HG03039 (cell line): ENCODE results near the gene PLEKHH2.
A peak's percentile ranks its signal among the peaks of the same experiment; 100 is the strongest.
"Not testable (repeated sequence)": the region's sequence is repeated elsewhere in the genome, so short reads cannot be mapped to it uniquely, and the experiment has no call there.

Source experiments
- ATAC-seq: cut with Tn5 transposase; IDR thresholded peaks from one replicate; pipeline ENCODE4 v1.9.1; 2021; ENCODE audit warnings: mild to moderate bottlenecking, moderate library complexity; ENCODE audit not compliant: unreplicated experiment

Gene PLEKHH2

GRCh38 chr2:43637030-43637803 is at the start of gene PLEKHH2:
Gene PLEKHH2 (plus strand): TSS chr2:43637260. CDS start chr2:43644674, 7,414 bp downstream.
- peak; percentile 100 for ATAC-seq

DNA sequence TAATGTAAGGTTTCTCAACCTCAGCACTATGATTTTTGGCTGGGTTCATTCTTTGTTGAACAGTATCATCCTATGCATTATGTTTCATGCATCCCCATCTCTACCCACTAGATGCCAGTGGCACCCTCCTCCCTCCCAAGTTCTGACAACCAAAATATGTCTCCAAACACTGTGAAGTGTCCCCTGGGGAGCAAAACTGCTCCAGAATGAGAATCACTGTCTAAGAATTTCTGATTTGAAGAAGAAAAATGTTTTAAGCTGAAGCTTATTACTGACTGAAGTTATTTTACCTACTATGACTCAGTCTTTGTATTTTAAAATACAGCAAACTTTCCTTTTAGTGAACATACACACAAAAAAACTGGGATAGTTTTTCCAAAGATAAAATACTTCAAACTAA is 44.6 kb upstream of the PLEKHH2 start:
- no peak for ATAC-seq

DNA sequence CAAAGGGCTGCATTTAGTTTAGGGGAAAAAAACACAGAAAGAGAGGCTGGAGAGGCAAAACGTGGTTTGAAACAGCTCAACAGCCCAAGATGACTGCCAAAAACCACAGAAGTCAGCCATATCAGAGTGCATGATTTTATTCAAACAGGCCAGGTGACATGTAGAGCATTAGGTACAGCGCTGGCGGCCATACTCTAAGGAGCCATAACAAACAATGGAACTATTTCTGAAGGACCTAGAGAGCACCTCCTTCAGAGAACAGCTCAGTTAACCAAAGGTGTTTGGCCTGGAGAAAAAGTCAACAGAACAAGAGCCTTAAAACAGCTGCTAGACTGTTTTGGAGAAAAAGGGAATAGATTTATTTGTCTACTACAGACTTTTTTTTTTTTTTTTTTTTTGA is 43.8 kb upstream of the PLEKHH2 start:
- no peak for ATAC-seq

DNA sequence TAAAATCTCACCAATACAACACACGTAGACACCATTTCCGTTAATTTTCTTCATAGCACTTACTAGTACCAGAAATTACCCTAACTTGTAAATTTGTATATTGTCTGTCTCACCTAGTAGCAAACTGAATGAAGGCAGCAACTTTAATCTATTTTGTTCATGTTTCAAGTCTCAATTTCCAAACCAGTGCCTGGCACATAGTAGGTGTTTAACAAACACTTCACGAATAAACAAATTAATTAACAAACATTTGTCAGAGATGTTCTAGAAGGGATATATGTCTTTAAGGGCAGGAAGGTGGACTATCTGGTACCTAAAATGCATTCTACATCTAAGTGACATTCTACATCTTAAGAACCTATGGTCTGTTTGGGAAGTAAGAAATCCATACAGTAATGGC is 42.2 kb upstream of the PLEKHH2 start:
- ATAC-seq = no peak

DNA sequence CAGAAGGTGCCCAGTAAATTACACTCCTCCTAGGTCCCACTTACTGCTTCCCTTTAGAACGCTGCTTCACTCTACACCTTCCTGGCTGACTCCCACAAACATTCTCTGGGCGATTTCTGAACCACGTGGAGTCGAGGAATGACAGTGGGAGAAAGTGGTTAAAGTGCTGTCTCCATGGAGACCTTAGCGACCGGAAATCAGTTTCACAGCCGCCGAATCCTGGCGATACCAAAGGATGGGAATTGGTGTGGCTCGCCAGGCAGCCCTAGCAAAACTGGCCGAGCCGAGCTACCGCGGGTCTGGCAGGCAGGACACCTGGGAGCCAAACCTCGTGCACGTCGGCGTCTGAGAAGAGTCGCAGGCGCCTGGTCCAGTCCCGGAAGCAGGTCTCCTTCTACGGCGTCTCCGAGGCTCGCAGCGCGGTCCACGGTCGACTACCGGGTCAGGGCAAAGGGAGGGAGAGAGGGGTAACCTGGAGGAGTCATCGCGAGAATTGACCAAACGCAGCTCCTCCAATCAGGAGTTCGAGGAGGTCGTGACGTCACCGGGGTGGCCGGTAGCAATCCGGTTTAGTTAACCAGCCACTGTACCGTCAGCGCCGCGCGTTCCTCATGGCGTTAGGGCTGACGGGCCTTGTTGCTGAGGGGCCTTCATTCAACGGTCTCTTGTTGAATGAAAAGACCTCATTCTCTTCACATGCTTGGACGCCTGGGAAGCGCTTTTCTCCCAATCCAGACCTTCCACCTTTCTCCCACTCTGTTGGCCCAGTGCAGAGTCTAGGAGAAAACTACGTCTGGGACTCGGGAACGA is 41.3 kb upstream of the PLEKHH2 start, which contains the start of gene THADA:
TSS of gene THADA (minus strand) at position 436 of the 810 bp plus-strand sequence. CDS start 3,646 bp downstream, outside the sequence.
- ATAC-seq = peak; percentile 97

GRCh38 chr2:43600596-43600995 is 36.5 kb upstream of the PLEKHH2 start:
- not testable (repeated sequence) for ATAC-seq

DNA sequence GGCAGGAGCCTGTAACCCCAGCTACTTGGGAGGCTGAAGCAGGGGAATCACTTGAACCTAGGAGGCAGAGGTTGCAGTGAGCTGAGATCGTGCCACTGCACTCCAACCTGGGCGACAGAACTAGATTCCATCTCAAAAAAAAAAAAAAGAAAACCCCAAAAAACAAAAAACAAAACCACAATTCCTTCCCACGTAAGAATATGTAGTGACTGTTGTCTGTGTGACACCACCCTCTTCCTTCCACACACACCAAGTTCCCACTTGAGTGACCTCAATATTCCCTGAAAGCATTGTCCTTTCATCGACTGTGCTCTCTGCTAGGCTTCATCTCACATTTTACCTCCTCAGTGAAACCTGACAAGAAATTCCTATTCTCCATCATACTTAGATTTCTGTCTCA is 32.4 kb upstream of the PLEKHH2 start:
- no peak for ATAC-seq

GRCh38 chr2:43605079-43605655 is 31.9 kb upstream of the PLEKHH2 start:
- no peak for ATAC-seq

DNA sequence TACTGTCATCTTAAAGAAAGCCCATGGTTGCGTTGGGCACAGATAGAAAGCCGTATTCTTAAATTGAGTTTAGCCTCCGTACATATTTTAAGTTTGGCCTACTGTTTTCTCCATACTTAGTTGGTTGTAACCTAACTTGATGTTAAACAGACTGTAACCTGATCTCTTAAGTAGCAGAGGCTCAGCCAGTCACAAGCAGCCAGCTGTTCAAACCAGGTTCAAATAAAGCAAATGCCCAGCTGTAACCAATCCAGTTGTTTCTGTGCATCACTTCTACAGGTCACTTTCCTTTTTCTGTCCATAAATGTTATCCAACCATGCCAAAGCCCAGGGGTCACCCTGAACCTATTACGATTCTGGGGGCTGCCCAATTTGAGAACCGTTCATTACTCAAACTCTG is 31.2 kb upstream of the PLEKHH2 start:
- no peak for ATAC-seq

DNA sequence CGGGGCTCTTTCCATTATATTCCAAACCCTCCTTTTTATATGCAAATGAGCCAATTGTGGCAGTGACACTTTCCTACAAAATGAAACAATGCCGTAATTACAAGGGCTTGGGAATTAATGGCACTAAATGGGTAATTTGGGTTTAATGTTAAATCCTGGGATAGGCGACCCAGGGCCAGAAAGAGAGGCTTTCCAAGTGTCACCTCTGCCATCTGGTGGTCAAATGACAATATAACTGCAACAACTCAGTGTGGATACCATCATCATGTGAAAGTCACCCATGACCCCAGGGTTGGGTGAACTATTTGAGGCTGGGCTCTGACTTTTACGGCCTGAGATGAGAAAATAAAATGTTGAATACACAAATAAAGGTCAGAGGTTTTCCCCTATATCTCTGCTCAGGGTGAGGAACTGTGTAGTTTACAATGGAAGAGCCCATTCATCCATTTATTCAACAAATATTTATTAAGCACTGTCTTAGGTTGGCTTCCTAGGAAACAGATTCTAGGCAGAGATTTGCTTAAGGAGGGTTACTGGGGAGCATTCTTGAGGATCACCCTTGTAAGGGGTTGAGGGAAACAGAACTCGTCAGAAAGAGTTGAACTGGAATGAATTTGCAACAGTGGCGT is 27.7 kb upstream of the PLEKHH2 start:
- ATAC-seq = no peak

DNA sequence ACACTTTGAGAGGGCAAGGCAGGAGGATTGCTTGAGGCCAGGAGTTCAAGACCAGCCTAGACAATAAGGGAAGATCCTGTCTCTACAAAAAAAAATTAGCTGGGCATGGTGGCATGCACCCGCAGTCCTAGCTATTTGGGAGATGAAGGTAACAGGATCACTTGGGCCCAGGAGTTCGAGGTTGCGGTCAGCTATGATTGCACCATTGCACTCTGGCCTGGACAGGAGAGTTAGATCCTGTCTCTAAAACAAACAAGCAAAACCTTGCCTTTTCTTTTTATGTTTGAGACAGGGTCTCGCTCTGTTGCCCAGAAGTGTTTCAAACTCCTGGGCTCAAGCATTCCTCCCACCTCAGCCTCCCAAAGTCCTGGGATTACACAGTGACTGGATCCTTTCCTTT is 26.7 kb upstream of the PLEKHH2 start:
- ATAC-seq = no peak

DNA sequence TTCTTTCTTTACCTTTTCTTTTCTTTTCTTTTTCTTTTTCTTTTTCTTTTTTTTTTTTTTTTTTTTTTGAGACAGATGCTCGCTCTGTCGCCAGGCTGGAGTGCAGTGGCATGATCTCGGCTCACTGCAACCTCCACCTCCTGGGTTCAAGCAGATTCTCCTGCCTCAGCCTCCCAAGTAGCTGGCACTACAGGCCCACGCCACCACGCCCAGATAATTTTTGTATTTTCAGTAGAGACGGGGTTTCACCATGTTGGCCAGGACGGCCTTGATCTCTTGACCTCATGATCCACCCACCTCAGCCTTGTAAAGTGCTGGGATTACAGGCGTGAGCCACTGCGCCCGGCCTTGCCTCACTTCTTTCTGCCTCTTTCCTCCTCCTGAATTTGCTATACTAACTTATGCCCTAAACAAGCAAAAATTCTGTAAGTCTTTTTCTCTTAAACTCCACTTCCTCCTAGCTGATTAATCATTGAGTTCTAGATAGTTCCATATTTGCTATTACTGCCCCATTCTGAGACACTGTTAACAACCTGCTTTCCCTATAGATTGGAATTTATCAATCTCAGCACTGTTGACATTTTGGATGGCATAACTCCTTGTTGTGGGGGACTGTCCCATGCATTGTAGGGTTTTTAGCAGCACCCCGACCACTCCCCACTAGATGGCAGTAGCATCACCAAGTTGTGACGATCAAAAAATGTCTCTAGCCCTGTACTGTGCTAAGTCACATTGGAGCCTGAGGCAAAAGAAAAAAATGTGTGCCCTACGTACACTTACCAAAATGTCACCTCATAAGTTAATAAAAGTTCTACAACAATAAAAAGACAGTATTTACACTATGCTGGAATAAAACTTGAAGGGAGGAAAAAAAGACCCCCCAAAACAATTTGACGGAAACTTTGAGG is 24.8 kb upstream of the PLEKHH2 start:
- ATAC-seq = peak; percentile 53

DNA sequence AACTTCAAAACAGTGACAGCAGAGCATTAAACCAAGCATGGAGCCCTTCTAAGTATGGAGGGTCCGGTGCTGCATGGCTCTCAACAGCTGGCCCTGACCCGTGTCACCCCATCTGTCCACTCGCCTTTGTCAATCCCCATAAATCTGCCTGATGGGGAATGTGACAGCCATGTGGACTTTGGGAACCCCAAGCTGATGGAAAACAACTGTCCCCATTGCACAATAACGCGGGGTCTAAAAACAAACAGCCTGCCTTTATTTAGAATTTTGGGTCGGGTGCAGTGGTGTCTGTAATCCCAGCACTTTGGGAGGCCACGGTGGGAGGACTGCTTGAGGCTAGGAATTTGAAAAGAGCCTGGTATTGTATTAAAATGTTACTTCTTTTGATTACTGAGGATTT is 24.1 kb upstream of the PLEKHH2 start:
- ATAC-seq = no peak

- no peak for ATAC-seq
Measured at GRCh38 chr2:43616967-43617680, 19.9 kb upstream of the PLEKHH2 start.

GRCh38 chr2:43619511-43619910 is 17.5 kb upstream of the PLEKHH2 start:
- no peak for ATAC-seq

DNA sequence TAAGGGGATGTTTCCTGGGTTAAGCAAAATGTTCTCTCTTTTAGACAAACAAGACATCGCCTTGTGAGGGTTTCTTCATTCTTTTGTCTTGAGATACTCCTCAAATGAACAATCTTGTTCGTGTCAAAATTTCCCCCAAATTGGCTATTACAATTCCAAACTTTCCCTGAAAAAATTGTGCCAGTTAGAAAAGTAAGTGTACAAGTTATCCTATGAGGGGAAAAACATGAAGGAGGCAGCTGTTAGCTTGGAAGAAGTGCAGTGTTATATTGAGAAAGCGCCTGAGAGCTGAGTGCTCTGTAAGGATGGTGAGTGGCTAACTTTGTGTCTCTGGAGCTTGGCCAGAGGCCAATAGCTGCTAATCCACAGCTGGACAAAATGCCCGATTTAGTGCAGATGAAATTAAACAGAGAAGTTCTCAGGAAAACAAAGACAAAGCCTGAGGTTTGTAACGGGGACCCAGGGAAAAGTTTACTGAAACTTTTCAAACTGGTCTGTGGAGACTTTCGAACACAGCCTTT is 14.1 kb upstream of the PLEKHH2 start:
- ATAC-seq = no peak

- no peak for ATAC-seq
Measured at GRCh38 chr2:43631618-43632317, 5.3 kb upstream of the PLEKHH2 start.

DNA sequence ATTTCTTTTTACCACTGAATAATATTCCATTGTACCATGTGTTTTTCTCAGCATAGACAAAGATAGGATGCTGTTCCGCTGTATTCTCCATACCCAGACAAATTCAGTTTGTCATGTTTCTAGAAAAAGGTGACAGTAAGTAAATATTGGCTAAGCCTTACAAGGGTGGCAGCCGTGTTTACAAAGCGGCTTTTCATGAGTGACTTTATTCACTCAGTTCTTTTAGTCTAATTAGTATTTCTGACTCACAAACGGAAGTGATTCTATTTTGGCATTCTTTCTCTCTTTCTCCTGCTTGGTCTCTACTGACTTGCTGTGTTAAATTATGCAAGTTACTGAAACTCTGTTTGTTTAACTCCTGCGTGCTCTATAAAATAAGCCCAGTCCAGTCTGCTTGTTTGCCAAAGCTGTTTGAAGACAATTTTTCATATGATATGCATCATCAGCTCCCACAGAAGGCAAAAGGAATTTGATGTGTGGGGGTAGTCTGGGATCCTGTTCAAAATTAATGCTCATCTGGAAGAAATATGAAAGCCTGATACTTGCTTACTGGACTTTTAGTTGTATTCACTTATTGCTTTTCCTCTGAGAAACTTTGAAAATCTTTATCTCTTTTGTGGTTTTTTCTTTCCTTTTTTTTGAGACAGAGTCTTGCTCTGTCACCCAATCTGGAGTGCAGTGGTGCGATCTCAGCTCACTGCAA is 2.3 kb upstream of the PLEKHH2 start:
- ATAC-seq = no peak
